ENCODE data around the gene LRRC8C.

DNA sequence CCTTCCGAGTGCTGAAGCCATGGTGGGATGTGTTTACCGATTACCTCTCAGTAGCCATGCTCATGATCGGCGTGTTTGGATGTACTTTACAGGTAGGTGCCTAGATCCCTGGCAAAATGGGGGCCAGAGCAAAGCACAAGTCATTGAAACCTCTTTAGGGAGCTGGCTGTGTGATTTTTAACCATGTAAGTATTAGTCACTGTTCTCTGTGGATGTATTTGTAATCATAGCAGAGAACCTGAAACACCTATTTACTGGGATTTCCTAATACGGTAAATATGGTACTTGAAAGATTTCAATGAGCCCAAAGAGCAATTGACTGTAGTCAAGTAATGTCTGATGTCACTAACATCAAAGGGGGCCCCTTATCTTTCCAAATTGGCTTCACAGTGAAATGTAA is 53.6 kb downstream of the LRRC8C start:
- TF ChIP-seq, protein P1, sequence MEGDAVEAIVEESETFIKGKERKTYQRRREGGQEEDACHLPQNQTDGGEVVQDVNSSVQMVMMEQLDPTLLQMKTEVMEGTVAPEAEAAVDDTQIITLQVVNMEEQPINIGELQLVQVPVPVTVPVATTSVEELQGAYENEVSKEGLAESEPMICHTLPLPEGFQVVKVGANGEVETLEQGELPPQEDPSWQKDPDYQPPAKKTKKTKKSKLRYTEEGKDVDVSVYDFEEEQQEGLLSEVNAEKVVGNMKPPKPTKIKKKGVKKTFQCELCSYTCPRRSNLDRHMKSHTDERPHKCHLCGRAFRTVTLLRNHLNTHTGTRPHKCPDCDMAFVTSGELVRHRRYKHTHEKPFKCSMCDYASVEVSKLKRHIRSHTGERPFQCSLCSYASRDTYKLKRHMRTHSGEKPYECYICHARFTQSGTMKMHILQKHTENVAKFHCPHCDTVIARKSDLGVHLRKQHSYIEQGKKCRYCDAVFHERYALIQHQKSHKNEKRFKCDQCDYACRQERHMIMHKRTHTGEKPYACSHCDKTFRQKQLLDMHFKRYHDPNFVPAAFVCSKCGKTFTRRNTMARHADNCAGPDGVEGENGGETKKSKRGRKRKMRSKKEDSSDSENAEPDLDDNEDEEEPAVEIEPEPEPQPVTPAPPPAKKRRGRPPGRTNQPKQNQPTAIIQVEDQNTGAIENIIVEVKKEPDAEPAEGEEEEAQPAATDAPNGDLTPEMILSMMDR (IDR thresholded peaks at IDR 0.05) = no peak
- TF ChIP-seq POLR2A (IDR thresholded peaks at IDR 0.05) = no peak

All from heart left ventricle (tissue), 13 donors.